HL-60 (cell line): ENCODE results near the gene CTCF.

Experiments
- CTCF ChIP-seq: IDR thresholded peaks from one replicate; pipeline ENCODE4 v1.5.1; 2011; ENCODE audit warnings: low read length, control low read depth, inconsistent platforms; ENCODE audit not compliant: insufficient read depth
- SPI1 ChIP-seq: IDR thresholded peaks from 2 replicates; pipeline ENCODE4 v1.6.1; 2012; ENCODE audit warnings: low read depth, mild to moderate bottlenecking, borderline replicate concordance

- no peak for TF ChIP-seq SPI1
- no peak for TF ChIP-seq CTCF
Observed at GRCh38 chr16:67613808-67614207, 51.5 kb downstream of the CTCF start.
